ENCODE measurements around the gene PAK4.

The PAK4 gene

GRCh38 chr19:39197808-39198207, 72.2 kb downstream of the PAK4 start:
- Histone ChIP-seq H3K27me3 (ENCODE audit: control insufficient read depth, insufficient read depth, low read length) (peaks cover 11% of the 10 kb centered on the region), H3K27ac (ENCODE audit: low read length) (no peak overlapping the region), H3K9me3 (ENCODE audit: control insufficient read depth, insufficient read depth, low read length) (no peaks in the 10 kb centered on the region), H3K4me1 (ENCODE audit: control insufficient read depth, insufficient read depth, low read length) (peaks cover 4% of the 10 kb centered on the region; the same call in 1 of the 2 replicates), H3K4me3 (ENCODE audit: low read length) (no peak overlapping the region), H3K36me3 (ENCODE audit: control insufficient read depth, insufficient read depth, low read length) (no peaks in the 10 kb centered on the region)
- no peak for DNase-seq (ENCODE audit: low read depth, low spot score)
- no CpG with 5 or more reads among the region's 5 CpGs for WGBS (ENCODE audit: insufficient coverage, insufficient read length)

- Histone ChIP-seq H3K27me3 (ENCODE audit: control insufficient read depth, insufficient read depth, low read length) (peaks cover 12% of the 10 kb centered on the region), H3K4me3 (ENCODE audit: low read length) (no peak overlapping the region), H3K27ac (ENCODE audit: low read length) (no peak overlapping the region), H3K36me3 (ENCODE audit: control insufficient read depth, insufficient read depth, low read length) (no peaks in the 10 kb centered on the region), H3K9me3 (ENCODE audit: control insufficient read depth, insufficient read depth, low read length) (no peaks in the 10 kb centered on the region), H3K4me1 (ENCODE audit: control insufficient read depth, insufficient read depth, low read length) (peaks cover 6% of the 10 kb centered on the region)
- no peak for DNase-seq (ENCODE audit: low read depth, low spot score)
- no CpG with 5 or more reads among the region's 11 CpGs for WGBS (ENCODE audit: insufficient coverage, insufficient read length)
Observed at GRCh38 chr19:39199025-39199424, 73.4 kb downstream of the PAK4 start.

DNA sequence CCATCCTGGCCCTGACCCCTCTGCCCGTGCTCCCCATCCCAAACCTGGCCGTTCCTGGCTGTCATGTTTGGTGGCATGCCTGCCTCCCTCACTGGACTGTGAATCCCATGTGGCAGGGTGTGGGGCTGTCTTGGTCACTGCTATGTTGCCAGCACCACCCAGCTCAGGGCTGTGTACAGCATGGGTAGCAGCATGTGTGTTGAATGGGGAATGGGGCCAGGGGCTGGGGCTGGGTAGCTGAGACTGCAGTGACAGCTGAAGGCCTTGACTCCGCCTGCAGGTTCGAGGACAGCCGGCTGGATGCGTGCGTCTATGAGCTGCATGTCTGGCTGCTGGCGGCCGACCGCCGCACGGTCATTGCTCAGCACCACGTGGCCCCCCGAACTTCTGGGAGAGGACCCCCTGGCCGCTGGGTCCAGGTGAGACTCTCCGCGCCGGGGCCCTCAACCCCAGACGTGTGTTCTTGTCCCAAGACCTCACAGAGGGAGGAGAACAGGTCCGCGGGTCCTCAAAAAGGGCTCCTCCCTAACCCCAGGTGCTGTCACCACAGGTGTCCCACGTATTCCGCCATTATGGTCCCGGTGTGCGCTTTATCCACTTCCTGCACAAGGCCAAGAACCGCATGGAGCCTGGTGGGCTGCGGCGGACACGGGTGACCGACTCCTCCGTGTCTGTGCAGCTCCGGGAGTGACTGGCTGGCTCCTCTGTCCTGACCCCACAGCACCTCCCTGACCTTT, 74.6 kb downstream of the PAK4 start:
- WGBS (ENCODE audit: insufficient coverage, insufficient read length), result no CpG with 5 or more reads among the region's 32 CpGs
- peaks cover 12% of the 10 kb centered on the region for H3K27me3 ChIP-seq (ENCODE audit: control insufficient read depth, insufficient read depth, low read length)
- no peak overlapping the region for H3K4me3 ChIP-seq (ENCODE audit: low read length)

DNA sequence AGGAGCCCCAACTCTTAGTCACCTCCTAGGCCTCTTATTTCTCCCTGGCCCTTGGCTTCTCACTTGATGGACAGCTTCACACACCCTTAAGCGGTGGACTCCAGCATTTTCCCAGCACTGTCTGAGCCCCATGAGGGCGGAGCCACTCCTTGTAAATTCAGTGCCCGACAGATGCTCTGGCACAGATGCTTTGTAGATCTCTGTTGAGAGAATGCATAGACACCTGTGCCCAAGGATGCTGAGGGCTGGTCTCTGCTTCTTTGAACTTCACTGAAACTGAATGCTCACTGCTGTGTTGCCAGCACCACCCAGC, 75.2 kb downstream of the PAK4 start:
- H3K27me3 ChIP-seq (ENCODE audit: control insufficient read depth, insufficient read depth, low read length), result peaks cover 12% of the 10 kb centered on the region
- H3K36me3 ChIP-seq (ENCODE audit: control insufficient read depth, insufficient read depth, low read length), result no peaks in the 10 kb centered on the region
- WGBS (ENCODE audit: insufficient coverage, insufficient read length), result no CpG with 5 or more reads among the region's 3 CpGs
- peaks cover 8% of the 10 kb centered on the region for H3K4me1 ChIP-seq (ENCODE audit: control insufficient read depth, insufficient read depth, low read length)
- H3K9me3 ChIP-seq (ENCODE audit: control insufficient read depth, insufficient read depth, low read length), result no peaks in the 10 kb centered on the region
- no peak overlapping the region for H3K4me3 ChIP-seq (ENCODE audit: low read length)
- H3K27ac ChIP-seq (ENCODE audit: low read length), result no peak overlapping the region
- DNase-seq (ENCODE audit: low read depth, low spot score), result no peak

More for the DNA sequence above, 74.6 kb downstream of the PAK4 start:
- Histone ChIP-seq H3K36me3 (ENCODE audit: control insufficient read depth, insufficient read depth, low read length) (no peaks in the 10 kb centered on the region), H3K27ac (ENCODE audit: low read length) (no peak overlapping the region), H3K9me3 (ENCODE audit: control insufficient read depth, insufficient read depth, low read length) (no peaks in the 10 kb centered on the region), H3K4me1 (ENCODE audit: control insufficient read depth, insufficient read depth, low read length) (peaks cover 8% of the 10 kb centered on the region)
- DNase-seq (ENCODE audit: low read depth, low spot score), result no peak

DNA sequence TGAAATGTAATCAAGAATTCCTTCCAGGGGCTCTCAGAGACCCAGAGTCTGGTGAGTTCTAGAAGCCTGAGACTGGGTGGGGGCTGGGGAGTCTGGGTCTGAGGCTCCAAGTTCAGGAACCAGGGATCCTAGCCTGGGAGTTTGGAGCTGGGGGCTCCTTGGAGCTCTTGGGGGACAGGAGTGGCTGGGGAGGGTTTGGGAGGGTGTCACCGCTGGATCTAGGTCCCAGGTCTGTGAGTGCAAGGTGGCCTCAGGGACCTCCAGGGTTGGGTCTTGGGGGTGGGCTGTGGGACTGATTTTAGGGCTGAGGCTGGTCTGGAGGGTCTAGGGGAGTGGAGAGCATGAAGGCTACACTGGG, 77.4 kb downstream of the PAK4 start:
- peaks cover 3% of the 10 kb centered on the region; the same call in 1 of the 2 replicates for H3K27me3 ChIP-seq (ENCODE audit: control insufficient read depth, insufficient read depth, low read length)
- peaks cover 6% of the 10 kb centered on the region for H3K4me1 ChIP-seq (ENCODE audit: control insufficient read depth, insufficient read depth, low read length)
- no CpG with 5 or more reads among the region's 1 CpG for WGBS (ENCODE audit: insufficient coverage, insufficient read length)
- H3K4me3 ChIP-seq (ENCODE audit: low read length), result no peak overlapping the region
- DNase-seq (ENCODE audit: low read depth, low spot score), result no peak
- no peaks in the 10 kb centered on the region for H3K9me3 ChIP-seq (ENCODE audit: control insufficient read depth, insufficient read depth, low read length)
- no peak overlapping the region for H3K27ac ChIP-seq (ENCODE audit: low read length)
- no peaks in the 10 kb centered on the region for H3K36me3 ChIP-seq (ENCODE audit: control insufficient read depth, insufficient read depth, low read length)

- H3K27me3 ChIP-seq (ENCODE audit: control insufficient read depth, insufficient read depth, low read length), result peaks cover 1% of the 10 kb centered on the region
- H3K36me3 ChIP-seq (ENCODE audit: control insufficient read depth, insufficient read depth, low read length), result no peaks in the 10 kb centered on the region
- no CpG with 5 or more reads among the region's 57 CpGs for WGBS (ENCODE audit: insufficient coverage, insufficient read length)
- H3K4me3 ChIP-seq (ENCODE audit: low read length), result peak within 1 kb of the TSS; percentile 6; the same call in 1 of the 2 replicates
- no peaks in the 10 kb centered on the region for H3K9me3 ChIP-seq (ENCODE audit: control insufficient read depth, insufficient read depth, low read length)
- DNase-seq (ENCODE audit: low read depth, low spot score), result no peak
- no peak within 1 kb of the TSS for H3K27ac ChIP-seq (ENCODE audit: low read length)
- H3K4me1 ChIP-seq (ENCODE audit: control insufficient read depth, insufficient read depth, low read length), result peaks cover 6% of the 10 kb centered on the region
Observed at GRCh38 chr19:39203372-39204341, 78.1 kb downstream of the PAK4 start, which contains the start of gene SYCN. Gene SYCN, minus strand, starts transcription at chr19:39204263. Its CDS starts 9 bp downstream, at chr19:39204254.

- DNase-seq (ENCODE audit: low read depth, low spot score), result no peak
- peaks cover 1% of the 10 kb centered on the region for H3K27me3 ChIP-seq (ENCODE audit: control insufficient read depth, insufficient read depth, low read length)
- no CpG with 5 or more reads among the region's 3 CpGs for WGBS (ENCODE audit: insufficient coverage, insufficient read length)
- H3K36me3 ChIP-seq (ENCODE audit: control insufficient read depth, insufficient read depth, low read length), result no peaks in the 10 kb centered on the region
- H3K27ac ChIP-seq (ENCODE audit: low read length), result no peak overlapping the region
- H3K4me3 ChIP-seq (ENCODE audit: low read length), result no peak overlapping the region
- H3K9me3 ChIP-seq (ENCODE audit: control insufficient read depth, insufficient read depth, low read length), result no peaks in the 10 kb centered on the region
- H3K4me1 ChIP-seq (ENCODE audit: control insufficient read depth, insufficient read depth, low read length), result peaks cover 6% of the 10 kb centered on the region
Observed at GRCh38 chr19:39205449-39205764, 79.8 kb downstream of the PAK4 start.

GRCh38 chr19:39206122-39206521, 80.5 kb downstream of the PAK4 start:
- no peak for DNase-seq (ENCODE audit: low read depth, low spot score)
- Histone ChIP-seq H3K27ac (ENCODE audit: low read length) (no peak overlapping the region), H3K36me3 (ENCODE audit: control insufficient read depth, insufficient read depth, low read length) (no peaks in the 10 kb centered on the region), H3K9me3 (ENCODE audit: control insufficient read depth, insufficient read depth, low read length) (no peaks in the 10 kb centered on the region), H3K27me3 (ENCODE audit: control insufficient read depth, insufficient read depth, low read length) (peaks cover 1% of the 10 kb centered on the region), H3K4me3 (ENCODE audit: low read length) (no peak overlapping the region), H3K4me1 (ENCODE audit: control insufficient read depth, insufficient read depth, low read length) (peaks cover 6% of the 10 kb centered on the region)
- no CpG with 5 or more reads among the region's 6 CpGs for WGBS (ENCODE audit: insufficient coverage, insufficient read length)

DNA sequence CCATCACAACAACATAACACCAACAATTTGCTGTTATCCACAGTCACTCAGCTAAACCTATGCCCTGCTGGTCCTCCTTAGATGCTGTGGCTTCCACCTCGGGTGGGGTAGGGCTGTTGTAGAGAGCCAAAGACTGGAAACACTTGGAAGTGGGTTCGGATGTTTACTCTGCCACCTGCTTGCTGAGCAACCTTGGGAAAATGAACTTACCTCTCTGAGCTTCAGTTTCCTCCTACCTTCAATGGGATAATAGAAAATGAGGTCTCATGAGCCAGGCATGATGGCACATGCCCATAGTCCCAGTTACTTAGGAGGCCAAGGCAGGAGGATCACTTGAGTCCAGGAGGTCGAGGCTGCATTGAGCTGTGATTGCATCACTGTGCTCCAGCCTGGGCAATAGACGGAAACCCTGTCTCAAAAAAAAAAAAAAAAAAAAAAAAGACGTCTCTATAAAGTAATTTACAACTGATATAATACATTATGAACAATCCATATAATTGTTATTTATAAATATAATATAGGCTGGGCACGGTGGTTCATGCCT, 81.8 kb downstream of the PAK4 start:
- WGBS (ENCODE audit: insufficient coverage, insufficient read length), result no CpG with 5 or more reads among the region's 6 CpGs
- H3K27ac ChIP-seq (ENCODE audit: low read length), result no peak overlapping the region
- no peaks in the 10 kb centered on the region for H3K9me3 ChIP-seq (ENCODE audit: control insufficient read depth, insufficient read depth, low read length)
- H3K4me1 ChIP-seq (ENCODE audit: control insufficient read depth, insufficient read depth, low read length), result peaks cover 6% of the 10 kb centered on the region
- DNase-seq (ENCODE audit: low read depth, low spot score), result no peak
- peaks cover 1% of the 10 kb centered on the region for H3K27me3 ChIP-seq (ENCODE audit: control insufficient read depth, insufficient read depth, low read length)
- H3K36me3 ChIP-seq (ENCODE audit: control insufficient read depth, insufficient read depth, low read length), result no peaks in the 10 kb centered on the region
- no peak overlapping the region for H3K4me3 ChIP-seq (ENCODE audit: low read length)

DNA sequence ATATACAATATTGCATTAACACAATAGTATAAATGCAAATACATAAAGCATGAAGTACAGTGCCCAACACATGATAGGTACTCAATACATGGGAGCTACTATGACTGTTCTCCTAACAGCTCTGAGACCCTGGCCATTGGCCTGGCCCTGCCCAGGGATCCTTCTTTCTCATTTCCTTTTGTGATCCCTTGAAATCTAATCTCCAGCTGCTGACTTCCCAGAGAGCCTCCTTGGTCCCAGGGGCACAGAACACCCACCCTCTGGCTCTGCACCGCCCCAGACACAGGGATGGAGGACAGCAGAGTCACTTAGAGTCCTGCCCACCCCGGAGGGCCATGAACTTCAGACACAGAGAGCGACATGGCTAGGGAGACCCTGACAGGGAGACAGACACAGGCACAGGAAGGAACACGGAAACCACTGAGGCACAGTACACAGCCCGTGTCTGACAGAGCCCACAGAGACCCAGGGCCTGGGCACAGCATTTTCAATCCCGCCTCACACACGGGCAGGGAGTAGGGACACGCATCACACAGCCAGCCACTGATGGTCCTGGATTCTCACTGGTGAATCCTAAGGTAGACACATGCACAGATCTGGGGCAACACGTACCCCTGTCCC, 82.7 kb downstream of the PAK4 start:
- Histone ChIP-seq H3K36me3 (ENCODE audit: control insufficient read depth, insufficient read depth, low read length) (no peaks in the 10 kb centered on the region), H3K4me3 (ENCODE audit: low read length) (no peak overlapping the region; the same call in 1 of the 2 replicates), H3K27ac (ENCODE audit: low read length) (no peak overlapping the region), H3K4me1 (ENCODE audit: control insufficient read depth, insufficient read depth, low read length) (peaks cover 6% of the 10 kb centered on the region), H3K9me3 (ENCODE audit: control insufficient read depth, insufficient read depth, low read length) (no peaks in the 10 kb centered on the region), H3K27me3 (ENCODE audit: control insufficient read depth, insufficient read depth, low read length) (no peaks in the 10 kb centered on the region; the same call in none of the 2 replicates)
- no CpG with 5 or more reads among the region's 9 CpGs for WGBS (ENCODE audit: insufficient coverage, insufficient read length)
- DNase-seq (ENCODE audit: low read depth, low spot score), result no peak
